CD4-positive, alpha-beta T cell treated with Interferon gamma for 1 hour (primary cell): ENCODE measurements around the gene VTI1A.
"Not testable (repeated sequence)": the region's sequence is repeated elsewhere in the genome, so short reads cannot be mapped to it uniquely, and the experiment has no call there.

Experiments used
- DNase-seq: peaks from one replicate; pipeline ENCODE4 v3.0.0-alpha.2; 2020

Gene VTI1A

DNA sequence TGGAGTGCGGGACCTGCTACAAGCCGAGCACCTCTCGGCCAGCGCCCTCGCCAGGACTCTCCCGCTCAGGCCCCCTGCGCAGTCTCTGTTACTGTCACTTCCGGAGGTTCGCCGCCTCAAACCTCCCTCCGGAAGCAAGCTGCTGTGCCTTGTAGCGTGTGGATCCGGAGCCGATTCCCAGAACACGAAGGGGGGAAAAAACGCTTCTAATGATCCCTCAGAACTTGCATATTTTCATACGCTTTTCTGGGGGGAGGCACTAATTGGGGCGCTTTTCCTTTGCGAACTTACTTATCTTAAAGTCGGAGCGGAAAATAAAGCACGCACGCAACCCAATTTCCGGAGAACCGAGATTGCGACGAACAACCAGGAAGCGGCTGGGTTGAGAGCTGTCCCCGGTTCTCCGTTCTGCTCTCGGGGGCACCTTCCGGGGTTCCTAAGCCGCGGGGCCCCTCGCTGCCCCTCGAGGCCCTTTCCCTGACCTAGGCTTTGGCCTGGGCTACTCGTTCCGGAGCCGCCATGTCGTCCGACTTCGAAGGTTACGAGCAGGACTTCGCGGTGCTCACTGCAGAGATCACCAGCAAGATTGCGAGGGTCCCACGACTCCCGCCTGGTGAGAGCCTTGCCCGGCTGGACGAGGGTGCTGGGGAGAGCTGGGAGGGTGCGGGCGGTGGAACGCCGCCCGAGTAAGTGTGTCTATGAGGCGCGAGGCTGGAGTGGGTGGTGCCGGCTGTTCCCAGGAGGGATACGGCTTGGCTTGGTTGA is at the start of gene VTI1A, which contains the start of gene ZDHHC6:
VTI1A (plus strand) TSS at position 361 of the 765 bp plus-strand sequence; CDS start at position 520, 159 bp downstream.
ZDHHC6 (minus strand) TSS at position 60 of the 765 bp plus-strand sequence. CDS start 1,478 bp downstream, outside the sequence.
- DNase-seq, result peak; percentile 79

DNA sequence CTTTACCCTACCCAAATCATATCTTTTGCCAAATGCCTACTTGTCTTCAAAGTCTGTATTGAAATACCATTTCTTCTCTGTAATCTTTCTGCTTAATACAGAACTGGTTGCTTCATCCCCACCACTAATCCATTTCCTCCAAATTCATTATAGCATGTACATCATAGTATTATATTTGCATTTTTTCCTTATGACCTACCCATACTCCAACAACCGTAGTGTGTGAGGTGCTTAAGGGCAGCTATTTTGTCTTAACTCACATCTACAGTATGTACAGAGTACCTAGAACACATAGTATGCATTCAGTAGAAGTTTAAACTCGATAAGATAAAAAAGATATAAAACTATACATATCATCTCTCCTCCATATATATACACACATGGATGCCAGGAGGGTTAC is 49.4 kb upstream of the VTI1A start:
- no peak for DNase-seq

DNA sequence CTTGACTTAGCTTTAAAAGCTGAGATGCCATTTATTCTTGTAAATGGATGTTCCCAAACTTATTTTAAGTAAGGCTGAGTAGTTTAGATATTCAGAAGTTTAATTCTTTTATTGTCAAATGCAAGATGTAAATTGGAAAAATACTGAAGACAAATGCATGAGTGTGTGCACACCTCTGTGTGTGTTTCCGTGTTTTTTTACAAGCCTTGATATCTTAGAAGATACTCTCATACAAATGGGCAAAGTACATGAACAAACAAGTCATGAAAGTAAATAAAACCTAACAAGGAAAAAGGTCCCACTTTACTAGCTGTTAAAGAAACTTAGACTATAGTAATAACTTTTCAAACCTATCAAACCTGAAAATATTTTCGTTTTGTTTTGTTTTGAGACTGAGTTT is 44.1 kb upstream of the VTI1A start:
- no peak for DNase-seq

DNA sequence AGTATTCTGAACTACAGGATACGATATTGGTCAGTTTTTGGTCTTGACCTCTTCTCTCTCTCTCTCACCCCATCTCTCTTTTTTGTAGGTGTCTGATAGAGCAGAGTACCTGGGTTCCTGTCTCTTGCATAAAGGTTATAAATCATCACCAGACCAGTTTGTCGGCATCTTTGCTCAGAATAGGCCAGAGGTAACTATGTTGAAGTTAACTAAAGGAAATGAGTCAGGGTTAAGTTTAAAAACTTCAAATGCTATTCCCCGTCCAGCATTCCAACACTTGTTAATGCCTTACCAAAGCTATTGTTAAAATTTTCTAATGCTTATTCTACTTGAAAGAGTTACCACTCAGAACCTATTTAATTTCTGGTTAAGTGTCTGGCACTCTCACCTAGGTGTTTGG is 42.4 kb upstream of the VTI1A start:
- DNase-seq, result no peak

DNA sequence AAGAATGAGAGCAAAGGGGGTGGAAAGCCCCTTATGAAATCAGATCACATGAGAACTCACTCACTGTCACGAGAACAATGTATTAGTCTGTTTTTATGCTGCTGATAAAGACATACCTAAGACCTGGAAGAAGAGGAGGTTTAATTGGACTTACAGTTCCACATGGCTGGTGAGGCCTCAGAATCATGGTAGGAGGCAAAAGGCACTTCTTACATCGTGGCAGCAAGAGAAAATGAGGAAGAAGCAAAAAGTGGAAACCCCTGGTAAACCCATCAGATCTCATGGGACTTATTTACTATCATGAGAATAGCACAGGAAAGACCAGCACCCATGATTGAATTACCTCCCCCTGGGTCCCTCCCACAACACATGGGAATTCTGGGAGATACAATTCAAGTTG is 40.2 kb upstream of the VTI1A start:
- not testable (repeated sequence) for DNase-seq

DNA sequence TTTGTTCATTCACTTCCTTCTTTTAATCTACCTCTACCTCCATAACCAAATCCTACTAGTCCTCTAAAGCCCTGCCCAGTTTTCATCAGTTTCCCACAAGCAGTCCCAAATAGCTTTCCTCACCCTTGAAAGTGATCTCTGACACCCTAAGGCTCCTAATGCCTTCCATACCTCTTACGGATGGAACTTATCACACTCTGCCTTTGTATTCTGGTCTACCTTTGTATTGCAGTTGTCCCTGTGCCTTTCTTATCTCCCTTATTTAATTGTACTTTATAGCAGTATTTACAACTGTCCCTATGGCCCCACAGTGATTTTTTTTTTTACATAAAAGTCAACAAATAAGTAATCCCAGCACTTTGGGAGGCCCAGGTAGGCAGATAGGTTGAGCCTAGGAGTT is 39.3 kb upstream of the VTI1A start:
- no peak for DNase-seq

DNA sequence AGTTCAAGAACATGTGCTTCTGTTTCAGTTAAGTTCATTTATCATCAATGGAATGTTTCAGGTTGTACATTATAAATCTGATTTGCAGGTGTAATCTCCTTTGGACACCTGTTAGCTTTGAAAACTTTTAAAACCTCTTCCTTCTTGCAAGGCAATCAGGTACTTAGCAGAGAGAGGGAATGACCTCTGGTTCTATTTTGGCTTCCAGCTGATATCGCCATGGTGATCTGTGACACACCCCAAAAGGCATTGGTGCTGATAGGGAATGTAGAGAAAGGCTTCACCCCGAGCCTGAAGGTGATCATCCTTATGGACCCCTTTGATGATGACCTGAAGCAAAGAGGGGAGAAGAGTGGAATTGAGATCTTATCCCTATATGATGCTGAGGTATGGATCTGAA is 37.7 kb upstream of the VTI1A start:
- no peak for DNase-seq

DNA sequence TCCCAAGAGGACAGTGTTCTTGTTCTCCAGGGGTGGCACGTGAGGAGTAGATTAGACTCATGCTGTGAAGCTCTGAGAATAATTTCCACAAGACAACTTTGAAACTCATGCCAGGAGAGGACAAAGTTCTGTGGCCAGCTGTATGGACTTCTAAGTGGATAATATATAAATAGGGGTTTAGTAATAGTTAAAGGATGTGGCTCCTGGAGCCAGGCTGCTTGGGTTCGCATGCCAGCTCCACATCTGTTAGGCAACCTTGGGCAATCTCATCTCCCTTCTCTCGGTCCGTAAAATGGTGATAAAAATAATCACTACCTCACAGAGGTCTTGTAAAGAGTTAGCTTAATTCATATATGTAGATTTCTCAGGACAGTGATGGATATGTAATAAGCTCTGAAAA is 37.3 kb upstream of the VTI1A start:
- DNase-seq, result no peak

DNA sequence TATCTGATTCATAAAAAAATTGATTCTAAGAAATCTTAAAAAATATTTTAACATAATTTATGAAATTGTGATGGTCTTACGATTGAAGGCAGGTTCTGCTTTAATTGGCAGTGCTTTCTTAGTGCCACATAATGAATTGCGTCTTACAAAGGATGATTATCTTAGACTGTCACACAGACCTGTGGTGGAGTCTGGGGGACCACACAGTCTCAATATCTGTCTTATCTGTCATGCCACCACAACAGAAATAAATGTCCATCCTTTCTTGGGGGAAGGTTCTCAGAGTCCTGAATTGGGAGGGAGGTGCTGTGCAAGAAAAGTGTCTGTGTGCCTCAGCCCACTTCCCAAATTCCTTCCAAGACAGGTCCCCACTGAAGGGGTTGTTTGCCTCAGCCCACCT is 34.3 kb upstream of the VTI1A start:
- no peak for DNase-seq

DNA sequence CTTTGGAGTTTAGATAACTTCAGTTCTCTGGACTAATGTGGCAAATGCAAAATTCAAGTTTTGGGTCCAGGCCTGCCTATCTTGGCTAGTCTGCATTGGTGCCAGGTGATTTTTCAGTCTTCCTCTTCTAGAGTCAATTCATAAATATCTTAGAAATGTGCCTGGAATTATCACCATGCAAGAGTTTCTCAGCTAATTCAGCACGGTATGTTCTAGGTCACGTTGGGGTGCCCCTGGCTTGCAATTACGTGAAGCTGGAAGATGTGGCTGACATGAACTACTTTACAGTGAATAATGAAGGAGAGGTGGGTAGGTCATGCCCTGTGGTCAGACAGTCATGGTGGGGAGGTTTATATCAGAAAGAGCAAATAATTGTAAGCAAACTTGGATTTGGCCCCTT is 25.3 kb upstream of the VTI1A start:
- no peak for DNase-seq

DNA sequence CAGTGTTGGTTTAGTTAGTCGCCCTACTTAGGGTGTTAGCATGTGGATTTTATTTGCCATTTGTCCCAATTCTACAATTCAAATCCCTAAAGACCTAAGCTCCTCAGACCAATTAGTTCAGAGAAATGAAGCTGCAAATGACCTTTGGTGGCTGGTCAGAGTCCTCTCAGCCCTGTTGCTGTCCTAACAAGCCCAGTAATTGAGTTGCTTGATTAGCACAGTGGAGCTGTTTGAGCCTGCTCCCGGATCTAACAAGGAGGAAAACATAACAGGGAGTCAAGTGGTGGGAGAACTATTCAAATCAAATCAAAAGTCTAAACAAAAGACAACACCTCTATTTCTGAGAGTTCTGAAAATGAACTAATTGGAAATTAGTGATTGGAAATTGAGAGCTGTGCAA is 22.4 kb upstream of the VTI1A start:
- DNase-seq, result no peak

DNA sequence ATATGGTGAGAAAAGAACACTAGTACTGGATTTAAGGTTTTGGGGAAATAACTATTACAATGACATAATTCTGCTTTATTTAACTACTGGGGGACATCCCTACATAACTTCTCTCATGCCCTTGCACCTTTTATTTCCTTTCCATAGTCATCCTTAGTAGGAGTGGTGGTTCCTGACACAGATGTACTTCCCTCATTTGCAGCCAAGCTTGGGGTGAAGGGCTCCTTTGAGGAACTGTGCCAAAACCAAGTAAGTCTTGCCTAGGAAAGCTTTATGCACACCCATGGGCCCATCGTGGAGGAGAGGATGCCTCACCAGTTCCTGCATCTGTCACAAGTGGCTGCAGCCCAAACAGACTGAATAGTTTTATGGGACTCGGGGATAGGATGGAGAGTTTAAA is 20.9 kb upstream of the VTI1A start:
- DNase-seq, result no peak

DNA sequence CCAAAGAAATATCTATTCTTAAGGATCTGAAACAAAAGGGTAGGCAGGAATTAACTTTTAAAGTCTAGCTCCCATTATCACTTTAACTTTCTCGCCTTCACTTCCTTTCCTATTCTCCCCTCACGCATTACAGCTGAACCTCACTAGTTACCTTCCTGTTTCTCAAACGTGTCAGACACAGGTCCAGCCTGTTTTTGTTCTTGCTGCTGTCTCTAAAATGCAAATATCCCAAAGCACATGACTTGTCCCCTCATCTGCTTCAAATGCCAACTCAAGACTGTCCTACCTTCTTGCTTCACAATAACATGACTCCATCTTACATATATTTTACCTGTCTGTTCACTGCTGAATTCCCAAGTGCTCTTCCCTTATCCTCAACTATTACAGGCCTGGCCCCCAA is 17.9 kb upstream of the VTI1A start:
- no peak for DNase-seq

DNA sequence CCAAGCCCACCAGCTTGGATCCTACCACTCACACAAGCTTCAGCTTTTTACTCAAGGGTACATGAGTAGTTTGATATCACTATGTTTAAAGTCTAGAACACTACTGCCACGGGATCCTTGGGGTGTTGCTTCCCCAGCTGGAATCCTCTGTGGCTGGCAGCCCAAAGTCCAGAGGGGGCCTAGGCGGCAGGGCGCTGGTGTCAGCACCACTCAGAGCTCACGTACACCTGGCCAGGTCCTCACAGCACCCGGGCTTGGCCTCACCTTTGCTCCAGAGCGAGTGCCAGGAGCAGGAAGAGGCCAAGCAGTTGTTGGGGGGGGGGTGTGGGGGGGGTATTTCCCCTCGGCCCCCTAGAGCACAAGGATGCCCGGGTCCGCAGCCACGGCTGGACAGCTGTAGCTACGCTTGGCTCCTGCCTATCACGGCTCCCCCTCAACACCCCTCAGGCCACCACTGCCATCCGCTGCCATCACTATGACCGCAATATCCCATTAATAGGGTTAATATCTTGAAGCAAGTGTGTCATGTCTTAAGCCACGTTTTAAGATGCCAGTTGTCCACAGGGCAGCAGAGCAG is 17.3 kb upstream of the VTI1A start:
- no peak for DNase-seq

DNA sequence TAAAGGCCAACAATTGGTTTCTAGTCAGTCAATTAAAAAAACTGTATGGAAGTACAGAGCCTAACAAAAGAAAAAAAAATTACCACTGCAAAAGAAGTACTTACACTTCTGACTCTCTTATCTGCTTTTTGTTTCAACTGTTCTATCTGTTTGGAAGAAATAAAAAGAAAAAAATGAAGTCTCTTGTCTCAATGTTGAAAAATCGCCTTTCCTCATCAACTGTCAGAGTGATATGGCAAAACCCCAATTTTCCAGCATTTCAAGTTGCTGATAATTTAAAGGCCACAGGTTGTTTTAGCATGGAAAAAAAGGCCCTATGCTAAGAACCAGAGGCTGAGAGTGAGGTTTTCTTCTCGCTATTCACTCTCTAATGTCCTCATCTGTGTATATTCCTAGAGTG is 13.9 kb upstream of the VTI1A start:
- no peak for DNase-seq

DNA sequence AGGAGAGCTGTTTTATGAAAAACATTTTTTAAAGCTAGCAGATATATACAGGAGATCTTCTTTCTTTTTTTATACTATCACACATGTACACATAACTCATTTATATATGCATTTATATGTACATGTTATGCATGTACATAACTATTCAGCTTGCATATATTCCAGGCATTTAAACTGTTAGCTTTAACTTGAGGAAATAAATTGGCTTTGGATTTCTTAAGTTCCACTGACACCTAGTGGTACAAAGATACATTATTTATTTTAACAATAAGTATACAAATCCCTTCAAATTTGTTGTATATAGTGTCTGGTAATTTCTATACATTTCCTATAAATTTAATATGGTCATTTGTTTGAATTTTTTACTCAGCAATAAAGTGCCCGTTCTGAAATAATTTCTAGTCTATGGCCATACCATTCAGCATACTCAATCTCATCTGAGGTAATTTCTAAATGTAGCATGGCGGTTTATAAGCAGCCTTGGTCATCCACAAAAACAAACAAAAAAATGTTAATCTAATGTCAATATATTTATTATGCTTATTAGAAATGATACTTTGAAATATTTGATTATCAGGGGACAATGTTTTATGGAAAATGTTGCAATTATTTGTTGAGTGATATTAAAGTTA is 11.9 kb upstream of the VTI1A start:
- no peak for DNase-seq

DNA sequence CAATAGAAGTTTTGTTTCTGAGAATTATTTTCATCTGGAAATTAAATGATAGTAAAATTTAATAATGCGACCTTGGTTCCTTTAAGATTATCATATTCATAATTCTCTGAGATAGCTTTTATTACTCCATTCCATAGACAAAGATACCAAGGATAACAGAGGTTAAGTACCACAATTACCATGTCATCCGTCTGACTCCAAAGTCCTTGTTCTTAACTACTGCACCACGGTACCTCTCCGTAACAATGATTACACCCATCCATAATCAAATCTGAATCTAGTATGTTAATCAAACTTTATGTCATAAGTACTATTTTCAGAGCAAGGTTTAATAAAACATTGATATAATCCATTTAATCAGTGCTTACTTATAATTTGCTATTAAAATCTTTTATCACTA is 8.7 kb upstream of the VTI1A start:
- no peak for DNase-seq

DNA sequence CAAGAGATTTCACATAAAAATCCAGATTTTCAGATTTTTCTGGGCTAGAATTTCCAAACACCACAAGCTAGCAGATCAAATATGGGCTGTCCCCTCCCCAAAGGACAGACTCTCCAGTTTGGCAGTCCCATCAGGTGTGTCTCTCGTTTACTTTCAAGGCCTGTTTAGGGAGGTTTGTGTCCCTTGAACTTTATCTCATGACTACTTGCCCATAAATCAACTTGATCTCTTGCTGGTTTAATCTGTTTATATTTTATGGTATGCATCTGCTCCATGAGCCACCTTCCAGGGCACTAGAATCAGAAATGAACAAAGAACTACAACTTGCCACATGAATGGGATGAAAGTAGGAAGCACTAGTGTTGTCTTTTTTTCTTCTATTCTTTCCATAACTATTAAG is 5.5 kb upstream of the VTI1A start:
- no peak for DNase-seq

DNA sequence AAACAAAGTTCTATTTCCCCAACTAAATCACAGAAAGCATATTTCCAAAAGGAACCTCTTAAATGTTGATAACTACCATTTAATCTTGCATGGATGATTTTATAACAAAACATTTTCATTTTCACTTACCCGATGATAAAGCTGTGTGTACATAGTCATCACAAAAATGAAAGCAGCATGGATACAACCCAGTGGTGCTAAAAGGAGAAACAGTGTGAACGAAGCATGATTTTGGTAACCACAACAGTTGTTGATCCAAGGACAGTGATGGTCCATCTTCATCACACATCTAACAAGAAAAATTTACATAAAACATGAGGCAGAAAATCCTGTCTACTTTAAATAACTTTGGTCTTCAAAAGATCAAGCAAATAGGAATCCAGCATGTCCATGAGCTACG is 5.0 kb upstream of the VTI1A start:
- no peak for DNase-seq

DNA sequence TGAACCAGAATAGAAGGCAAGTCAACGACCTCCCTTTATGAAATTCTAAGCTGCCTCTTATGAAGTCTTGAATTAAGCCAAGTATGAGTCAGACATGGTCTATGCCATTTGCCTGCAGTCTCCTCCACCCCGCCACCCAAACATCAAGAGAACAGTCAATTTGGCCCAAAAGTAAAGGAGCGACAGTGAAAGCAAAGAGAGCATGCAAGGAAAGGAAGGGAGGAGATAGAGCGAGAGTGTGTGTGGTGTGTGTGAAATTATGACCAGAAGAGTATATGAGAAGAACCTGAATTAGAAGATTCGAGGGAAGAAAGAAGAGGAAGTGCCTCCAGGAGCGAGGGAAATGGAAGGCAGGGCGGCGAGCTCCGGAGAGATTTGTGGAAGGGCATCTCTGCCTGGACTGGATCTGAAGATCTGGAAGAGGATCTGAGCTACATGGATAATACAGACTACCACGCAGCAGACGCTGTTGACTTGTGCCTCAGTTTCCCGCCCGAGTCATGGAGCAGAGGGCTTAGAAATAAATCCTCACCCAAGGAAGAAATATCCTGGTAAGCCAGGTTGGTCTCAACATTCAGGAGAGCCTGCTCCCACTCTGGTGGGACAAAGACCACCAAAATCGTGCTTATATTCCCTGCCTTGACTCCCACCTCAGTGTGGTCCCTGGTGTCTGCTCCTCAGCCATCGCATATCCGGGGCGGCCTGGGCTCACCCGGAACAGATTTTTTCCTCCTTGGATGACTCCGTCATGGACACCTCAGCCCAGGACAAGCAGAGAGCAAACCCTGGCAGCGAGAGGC is 760 bp upstream of the VTI1A start:
- DNase-seq, result no peak

DNA sequence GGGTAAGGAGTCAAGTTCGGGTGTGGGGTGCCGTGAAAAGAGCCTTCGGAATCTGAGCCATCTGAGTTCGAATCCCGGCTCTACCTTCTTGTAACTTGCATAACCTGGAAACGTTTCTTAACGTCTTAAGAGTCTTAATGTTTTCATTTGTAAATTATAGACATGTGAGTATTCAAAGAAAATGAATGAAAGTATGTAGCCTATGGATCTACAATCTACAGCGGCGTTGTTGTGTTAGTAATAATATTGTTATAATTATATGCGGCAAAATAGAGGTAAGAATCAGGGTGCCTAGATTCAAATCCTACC is 559 bp downstream of the VTI1A start:
- no peak for DNase-seq

DNA sequence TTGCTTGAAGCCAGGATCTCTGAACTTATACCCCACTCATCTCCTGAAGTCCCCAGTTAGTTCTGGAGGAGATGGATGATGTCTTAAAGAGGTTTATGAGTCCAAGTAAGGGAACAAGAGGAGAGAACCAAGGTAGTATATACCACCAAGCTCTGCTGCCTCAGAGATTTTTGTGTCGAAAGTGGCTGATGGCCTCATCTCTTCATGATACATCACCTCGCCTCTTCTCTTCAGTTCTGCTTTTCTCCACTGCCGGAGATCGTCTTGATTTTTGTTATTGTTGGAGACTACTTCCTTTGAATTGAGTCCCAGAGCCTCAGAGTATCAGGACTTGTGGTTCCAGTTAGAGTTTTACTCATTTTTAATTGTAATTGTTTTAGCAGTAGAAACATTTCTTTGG is 1.9 kb downstream of the VTI1A start:
- DNase-seq, result no peak

DNA sequence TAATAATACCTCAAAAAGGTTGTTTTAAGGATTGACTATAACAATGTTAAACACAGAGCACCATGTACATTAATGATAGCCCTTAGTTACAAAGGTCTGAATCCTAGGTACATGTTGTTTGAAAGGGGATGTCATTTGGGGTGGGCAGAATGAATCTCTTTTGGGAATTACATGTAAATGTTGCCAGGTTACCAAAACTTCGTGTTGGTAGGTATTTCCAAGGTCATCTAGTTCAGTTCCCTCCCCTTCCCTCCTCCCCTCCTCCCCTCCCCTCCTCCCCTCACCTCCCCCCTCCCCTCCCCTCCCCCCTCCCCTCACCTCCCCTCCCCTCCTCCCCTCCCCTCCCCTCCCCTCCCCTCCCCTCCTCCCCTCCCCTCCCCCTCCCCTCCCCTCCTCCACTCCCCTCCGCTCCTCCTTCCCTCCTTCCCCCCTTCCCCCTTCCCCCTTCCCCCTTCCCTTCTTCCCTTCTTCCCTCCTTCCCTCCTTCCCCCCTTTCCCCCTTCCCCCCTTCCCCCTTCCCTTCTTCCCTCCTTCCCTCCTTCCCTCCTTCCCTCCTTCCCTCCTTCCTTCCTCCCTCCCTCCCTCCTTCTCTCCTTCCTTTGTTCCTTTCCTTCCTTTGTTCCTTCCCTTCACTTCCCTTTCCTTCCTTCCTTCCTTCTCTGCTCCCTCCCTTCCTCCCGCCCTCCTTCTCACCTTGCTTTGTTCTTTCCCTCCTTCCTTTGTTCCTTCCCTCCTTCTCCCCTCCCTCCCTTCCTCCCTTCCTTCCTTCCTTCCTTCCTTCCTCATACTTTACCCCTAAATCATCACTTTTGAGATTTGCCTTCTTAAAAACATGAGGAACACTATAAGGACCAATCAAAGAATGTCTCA is 8.1 kb downstream of the VTI1A start:
- DNase-seq, result no peak
